Lung microvascular endothelial cell (primary cell): ENCODE data around the gene GCLM. TPM values are rescaled to one million over a fixed set of nuclear protein-coding genes. Genes with fewer than 3 reads are reported as not detected.
"Not testable (repeated sequence)": the region's sequence is repeated elsewhere in the genome, so short reads cannot be mapped to it uniquely, and the experiment has no call there.

Source experiments
- DNase-seq, 2 donors: peaks; one replicate each; pipeline versions ENCODE4 v3.0.0 to v3.0.0-alpha.2; 2010; ENCODE audit warnings: low read depth in 2 of 2
- total RNA-seq: library from RNA; depleted of rRNA; stranded (reverse); fragments of >200 nt; gene quantifications from 2 replicates; pipeline ENCODE4 v1.2.1, GENCODE V29; 2014

The GCLM gene
- total RNA-seq, 1 donor from 2014 or later: 7.5 TPM

DNA sequence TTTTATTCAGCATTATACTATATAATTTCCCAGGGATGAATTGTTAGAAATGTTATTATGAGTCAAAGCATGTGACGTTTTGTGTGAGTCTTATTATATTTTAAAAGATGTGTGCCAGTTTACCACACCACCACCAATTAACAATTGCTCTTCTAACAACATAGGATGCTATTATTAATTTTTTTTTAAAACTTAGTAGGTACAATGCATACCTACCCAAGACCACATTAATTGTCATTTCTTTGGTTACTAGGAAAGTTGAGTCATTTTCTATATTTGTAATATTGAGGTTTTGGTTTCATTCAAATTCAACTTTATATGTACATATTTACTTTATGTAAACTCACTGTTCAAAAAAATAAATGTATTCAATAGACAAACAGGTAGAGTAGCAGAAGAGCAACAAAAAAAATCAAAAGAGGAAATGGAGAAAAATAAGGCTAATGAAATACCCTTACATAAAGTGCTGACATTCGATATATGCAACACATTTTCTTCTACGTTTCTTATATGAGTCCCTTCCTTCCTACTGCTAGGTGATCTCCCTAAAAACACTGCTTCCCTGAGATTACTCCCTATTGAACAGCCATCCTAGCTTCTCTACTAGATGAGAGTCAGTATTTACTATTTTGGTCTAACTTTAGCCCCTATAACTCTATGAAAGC is 9.6 kb downstream of the GCLM start:
- no peak for DNase-seq

DNA sequence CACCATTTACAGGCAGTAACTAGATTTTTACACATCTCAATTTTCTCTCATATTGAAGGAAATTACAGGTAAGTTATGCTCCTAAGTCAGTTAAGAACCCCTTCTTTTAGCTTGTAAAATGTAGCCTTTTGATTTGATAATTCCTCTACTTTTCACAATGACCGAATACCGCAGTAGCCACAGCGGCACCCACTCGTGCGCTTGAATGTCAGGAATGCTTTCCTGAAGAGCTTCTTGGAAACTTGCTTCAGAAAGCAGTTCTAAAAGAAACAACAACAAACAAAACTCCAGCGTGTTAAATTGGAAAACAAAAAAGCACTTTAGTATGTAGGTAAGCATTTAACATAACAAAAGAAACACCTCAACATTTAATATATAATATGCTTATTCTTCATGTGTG is 20.3 kb downstream of the GCLM start:
- DNase-seq: no peak

DNA sequence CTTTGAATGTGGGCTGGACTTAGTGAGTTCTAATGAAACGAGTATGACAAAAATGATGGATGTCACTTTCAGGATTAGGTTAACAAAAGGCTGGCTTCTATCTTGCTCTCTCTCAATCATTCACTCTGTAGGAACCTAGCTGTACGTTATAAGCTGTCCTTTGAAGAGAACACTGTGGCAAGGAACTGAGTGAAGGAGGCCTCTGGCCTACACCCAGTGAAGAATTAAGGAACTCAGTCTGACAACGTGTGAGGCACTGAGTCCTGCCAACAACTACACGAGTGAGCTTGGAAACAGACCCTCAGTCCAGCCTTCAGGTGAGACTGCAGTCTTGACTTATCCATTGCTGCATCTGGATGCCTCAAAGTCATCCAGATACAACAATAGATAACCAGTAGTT is 27.0 kb downstream of the GCLM start:
- no peak for DNase-seq

DNA sequence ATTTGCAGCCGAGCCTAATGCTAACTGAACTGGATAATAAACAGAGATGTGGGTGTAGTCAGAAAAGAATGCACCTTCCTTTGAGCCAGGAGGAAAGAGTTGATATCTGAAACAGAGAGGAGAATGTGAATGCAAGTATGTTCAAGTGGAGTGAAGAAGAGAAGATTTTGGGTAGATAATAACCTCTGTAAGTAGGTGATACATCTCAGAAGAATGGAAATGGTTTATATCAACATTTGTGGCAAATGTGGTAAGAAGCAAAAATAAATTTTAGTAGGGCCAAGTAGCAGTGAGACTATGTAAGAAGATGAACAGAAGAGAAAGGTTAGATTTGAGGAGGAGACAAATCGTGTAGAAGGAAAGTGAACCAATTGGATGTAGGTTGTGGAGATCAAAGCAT is 28.5 kb downstream of the GCLM start:
- no peak for DNase-seq

DNA sequence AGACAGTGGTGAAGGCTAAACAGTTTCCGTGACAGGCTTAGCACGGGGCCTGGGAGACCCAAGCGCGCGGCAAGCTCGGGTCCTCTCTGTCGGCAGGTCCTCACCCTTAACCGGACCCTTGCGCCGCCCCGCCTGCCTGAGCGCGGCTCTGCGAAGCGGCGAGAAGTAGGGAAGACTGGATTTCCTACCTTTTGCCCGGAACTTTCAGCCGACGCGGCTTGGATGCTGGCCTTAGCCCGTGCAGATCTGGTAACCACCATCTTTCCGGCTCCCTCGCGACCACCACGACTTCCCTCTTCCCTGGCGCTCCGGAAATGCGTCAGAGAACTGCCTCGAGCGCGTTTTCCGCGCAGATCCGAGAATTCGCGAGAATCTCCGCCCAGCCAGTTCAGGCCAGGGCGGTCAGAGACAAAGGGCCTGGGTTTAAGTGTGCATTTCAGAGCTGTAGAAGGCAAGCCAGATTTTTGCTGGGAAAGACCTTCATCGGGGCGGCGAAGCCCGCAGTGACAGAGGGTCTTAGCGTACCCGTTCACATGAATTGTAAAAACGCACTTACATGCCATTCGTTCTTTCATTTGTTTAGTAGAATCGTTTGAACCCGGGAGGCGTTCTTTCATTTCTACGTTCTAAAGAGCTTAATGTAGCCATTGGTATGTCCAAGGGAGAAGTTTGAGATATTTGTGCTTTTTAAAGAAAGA is 30.2 kb downstream of the GCLM start, which contains the start of gene DNTTIP2:
TSS of gene DNTTIP2 (minus strand) at position 318 of the 698 bp plus-strand sequence. CDS start at position 260, 58 bp downstream.
- DNase-seq: peak; percentile 92 to 95

DNA sequence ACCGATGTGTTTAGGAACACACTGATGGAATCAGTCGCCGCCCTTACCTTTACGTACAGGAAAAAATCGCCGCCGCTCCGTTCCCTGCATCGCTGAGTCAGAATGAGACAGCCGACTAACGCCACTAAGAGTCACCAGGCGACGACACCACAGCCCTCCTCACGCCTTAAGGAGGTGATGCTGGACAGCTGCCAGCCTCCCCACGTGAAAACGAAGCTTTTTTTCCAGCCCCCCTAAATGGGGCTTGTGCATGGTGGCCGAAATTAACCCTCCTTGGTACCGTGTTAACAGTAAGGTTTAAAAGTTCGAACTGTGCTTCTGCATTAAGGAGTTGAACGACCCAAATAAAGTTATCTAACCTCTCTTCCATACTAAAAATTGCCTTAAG is 30.7 kb downstream of the GCLM start:
- peak; percentile 50 to 68 for DNase-seq

DNA sequence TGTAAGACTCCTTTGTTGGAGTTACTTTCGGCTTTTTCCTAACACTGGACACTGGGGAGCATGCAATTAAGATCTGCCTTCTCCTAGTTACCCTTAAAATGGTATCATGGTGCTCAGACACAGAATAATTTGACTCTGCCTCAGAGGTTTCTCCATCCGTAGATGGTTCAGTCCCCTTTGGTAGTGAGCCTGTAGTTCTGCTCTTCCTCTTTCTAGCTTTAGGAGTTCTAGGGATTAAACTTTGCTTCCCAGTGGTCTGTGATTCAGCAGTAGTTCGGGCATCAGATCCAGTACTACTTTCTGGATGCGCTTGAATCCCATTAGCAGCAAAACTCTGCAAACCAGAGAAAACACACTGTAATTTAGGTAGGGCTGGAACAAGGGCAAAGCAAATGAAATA is 31.7 kb downstream of the GCLM start:
- no peak for DNase-seq

DNA sequence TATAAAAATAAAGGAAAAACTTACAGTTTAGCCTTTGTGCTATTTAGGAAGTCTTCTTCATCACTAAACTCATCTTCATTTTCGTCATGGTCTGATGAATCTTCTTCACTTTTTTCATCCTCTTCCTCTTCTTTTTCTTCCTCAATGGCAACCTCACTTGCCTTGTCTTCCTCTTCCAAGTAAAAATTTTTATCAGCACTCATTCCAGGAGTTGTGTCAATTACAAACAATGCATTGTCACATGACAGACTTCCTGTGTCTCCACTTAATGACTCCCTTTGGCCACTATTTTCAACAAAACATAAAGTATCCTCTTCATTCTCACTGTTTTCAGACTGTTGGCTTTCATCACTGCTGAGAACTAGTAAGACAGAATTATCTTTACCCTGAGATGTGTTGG is 33.0 kb downstream of the GCLM start:
- DNase-seq: no peak

DNA sequence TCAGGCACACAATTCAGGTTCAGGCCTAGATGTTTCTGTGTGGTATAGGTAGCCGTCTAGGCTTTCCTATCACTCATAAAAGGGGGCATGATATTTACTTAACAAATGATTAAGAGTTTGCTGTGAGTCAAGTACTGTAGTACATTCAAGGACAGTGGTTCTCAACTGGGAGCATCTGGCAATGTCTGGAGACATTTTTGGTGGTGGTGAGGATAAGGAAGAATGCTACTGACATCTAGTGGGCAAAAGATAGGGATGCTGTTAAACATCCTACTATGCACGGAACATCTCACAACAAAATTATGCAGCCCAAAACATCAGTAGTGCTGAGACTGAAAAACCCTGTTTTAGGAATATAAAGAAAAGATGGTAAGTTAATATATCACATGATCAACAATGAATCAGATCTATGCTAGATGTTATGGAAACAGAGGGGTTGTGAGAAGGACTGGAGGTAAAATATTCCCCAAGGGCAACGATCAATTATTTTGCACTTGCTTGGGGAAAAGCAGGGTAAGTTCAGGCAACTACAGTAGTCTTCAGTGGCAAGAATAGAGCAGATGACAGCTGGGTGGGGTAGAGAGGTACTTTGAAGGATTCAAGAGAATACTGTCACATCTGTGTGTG is 35.1 kb downstream of the GCLM start:
- peak; percentile 43 to 57 for DNase-seq

DNA sequence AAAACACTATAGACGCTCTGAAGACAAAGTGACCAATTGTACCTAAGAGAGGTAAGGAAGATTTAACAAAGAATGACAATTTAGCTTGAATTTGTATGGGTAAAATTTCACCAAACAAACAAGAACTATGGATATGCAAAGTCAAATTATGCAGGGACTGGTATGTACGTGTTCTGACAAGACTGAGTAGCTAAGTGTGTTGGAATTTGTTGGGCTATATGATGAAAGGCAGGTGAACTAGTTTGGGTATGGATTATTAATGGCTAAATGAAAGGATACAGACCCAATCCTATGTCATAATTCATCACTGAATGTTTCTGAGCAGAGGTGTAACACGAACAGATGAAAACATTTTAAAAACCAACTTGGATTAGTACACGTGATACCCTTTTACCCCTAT is 37.9 kb downstream of the GCLM start:
- no peak for DNase-seq

DNA sequence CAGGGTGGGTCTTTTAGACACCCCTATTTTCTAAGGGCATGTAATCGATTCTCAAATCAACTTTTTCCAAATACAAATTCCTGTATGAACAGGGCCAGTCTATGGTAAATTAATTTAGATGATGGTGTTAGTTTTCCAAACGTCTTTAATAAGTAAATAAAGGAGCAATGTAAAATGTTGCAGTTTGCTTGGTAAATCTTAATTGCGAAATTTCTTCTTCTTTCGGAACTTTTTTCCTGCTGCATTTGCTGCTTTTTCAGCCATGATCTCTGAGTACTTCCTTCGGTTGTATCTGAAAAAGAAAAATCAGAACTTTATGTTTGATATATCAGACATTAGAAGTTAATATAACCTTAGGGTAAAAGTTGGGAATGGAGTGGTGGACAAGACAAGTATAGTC is 39.6 kb downstream of the GCLM start:
- no peak for DNase-seq

DNA sequence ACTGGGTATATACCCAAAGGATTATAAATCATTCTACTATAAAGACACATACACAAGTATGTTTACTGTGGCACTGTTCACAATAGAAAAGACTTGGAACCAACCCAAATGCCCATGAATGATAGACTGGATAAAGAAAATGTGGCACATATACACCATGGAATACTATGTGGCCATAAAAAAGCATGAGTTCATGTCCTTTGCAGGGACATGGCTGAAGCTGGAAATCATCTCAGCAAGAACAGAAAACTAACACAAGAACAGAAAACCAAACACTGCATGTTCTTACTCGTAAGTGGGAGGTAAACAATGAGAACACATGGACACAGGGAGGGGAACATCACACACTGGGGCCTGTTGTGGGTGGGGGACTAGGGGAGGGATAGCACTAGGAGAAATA is 40.7 kb downstream of the GCLM start:
- not testable (repeated sequence) for DNase-seq

DNA sequence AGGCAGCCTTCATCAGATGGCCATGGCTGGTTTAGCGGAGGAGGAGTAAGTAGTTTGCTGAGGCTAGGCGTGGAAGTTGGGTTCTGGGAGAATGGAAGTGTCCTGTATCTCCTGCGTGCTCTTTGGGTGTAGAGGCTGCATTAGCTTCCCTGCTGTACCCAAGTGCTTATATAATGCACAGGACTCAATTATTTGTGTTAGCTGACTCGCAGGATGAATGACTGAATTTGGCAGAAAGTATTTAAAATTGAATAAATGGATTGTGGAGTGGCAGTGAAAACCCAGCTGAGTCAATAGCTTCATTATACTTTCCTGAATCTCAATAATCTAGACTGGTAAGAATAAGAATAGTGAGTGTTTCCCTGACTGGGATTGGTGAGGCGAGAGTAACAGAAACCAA is 44.0 kb downstream of the GCLM start:
- no peak for DNase-seq

DNA sequence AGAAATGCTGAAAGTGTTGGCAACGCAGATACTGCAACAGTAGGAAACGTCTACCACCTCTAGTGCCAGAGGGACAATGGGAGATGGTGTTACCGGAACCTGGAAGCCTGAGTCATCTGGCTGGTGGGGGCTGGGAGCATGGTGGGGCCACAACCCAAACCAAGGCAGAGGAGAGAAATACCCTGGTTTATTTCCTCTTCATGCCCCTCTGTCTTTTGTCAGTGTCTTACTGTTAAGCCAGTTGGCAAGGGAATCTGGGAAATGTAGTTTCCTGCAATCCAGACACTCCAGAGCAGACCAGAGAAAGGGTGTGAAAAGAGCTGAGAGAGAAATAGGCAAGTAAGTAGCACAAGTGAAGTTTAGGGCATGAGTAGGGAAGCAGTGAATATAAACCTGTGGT is 45.1 kb downstream of the GCLM start:
- peak; percentile 33 to 74 for DNase-seq

DNA sequence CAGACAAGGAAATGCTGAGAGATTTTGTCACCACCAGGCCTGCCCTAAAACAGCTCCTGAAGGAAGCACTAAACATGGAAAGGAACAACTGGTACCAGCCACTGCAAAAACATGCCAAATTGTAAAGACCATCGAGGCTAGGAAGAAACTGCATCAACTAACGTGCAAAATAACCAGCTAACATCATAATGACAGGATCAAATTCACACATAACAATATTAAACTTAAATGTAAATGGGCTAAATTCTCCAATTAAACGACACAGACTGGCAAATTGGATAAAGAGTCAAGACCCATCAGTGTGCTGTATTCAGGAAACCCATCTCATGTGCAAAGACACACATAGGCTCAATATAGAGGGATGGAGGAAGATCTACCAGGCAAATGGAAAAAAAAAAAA is 51.6 kb downstream of the GCLM start:
- not testable (repeated sequence) for DNase-seq

DNA sequence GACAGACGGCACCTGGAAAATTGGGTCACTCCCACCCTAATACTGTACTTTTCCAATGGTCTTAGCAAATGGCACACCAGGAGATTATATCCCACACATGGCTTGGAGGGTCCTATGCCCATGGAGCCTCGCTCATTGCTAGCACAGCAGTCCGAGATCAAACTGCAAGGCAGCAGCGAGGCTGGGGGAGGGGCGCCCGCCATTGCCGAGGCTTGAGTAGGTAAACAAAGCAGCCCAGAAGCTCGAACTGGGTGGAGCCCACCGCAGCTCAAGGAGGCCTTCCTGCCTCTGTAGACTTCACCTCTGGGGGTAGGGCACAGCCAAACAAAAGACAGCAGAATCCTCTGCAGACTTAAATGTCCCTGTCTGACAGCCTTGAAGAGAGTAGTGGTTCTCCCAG is 53.2 kb downstream of the GCLM start:
- not testable (repeated sequence) for DNase-seq

DNA sequence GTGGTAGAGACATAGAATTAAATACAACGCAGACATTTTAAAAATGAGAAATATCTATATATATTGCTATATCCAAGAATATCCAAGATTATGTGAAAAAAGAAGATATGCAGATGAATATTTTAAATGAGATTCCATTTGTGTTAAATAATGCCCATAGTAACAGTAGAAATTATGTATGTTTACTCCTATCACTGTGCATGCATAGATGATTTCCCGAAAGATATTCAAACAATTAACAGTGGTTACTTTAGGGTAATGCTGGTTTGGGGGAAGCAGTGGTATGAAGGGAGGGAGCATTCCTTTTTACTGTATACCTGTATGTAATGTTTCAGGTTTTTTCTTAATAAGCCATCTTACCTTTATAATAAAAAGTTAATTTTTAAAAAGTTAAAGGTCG is 55.3 kb downstream of the GCLM start:
- no peak for DNase-seq

DNA sequence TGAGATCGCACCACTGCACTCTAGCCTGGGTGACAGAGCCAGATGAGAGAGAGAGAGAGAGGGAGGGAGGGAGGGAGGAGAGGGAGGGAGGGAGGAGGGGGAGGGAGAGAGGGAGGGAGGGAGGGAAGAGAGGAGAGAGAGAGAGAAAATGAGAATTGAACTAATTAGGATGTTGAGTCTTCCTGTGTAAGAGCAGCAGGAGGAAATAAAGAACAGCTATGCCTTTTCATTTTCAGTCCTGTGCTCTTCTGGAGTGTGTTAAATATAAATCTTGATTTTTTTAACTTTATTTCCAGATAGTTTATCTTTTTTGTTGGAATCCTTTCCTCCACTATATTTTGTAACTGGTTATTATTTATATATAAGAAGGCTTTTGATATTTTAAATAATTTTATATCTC is 57.4 kb downstream of the GCLM start:
- DNase-seq: no peak

DNA sequence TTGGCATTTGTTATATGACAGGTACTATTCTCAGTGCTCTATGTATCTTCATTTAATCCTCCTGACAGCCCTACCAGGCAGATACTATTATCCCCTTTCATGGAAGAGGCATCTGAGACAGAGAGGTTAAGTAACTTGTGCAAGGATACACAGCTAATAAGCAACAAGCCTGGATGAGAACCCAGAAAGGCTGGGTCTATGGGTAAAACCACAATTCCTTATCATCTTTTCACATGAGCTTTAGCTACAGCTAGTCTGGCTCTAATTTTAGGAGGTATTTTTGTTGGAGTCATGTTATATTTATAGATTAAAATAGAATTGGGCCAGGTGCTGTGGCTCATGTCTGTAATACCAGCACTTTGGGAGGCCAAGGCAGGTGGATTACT is 57.9 kb downstream of the GCLM start:
- DNase-seq: no peak

DNA sequence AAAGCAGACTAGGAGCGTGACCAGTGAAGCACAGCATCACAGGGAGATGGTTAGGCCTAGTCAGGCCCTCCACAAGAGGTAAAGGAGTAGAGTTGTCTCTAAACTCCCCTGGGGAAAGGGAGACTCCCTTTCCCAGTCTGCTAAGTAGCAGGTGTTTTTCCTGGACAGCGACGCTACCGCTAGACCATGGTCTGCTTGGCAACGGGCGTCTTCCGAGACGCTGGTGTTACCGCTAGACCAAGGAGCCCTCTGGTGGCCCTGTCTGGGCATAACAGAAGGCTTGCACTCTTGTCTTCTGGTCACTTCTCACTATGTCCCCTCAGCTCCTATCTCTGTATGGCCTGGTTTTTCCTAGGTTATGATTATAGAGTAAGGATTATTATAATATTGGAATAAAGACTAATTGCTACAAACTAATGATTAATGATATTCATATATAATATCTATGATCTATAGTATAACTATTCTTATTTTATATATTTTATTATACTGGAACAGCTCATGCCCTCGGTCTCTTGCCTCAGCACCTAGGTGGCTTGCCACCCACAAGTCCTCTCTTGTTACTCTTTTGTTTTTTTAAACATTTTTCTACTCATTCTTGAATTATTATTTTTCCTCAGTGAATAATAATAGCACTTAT is 58.4 kb downstream of the GCLM start:
- DNase-seq: peak; percentile 45 to 71

DNA sequence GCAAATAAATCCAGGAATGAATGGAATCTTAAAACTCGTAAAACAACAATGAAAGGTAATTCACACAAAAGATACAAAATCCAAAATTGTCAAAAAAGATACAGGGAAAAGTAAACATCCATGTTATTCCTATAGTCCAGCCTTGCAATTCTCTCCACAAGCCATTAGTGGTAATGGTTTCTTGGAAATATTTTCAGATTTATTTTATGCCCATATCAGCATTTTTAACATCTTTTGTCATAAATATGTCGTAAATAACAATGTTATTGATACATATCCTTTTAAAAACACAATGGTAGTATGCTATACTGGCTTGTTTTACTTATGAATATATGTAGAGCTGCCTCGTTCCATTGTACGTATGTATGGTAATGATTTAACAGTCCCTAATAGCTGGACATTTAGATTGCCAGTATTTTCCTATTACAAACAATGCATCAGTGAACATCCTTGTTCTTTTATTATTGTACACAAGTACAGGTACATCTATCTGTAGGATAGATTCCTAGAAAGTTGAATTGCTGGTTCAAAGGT is 60.8 kb downstream of the GCLM start:
- no peak for DNase-seq

DNA sequence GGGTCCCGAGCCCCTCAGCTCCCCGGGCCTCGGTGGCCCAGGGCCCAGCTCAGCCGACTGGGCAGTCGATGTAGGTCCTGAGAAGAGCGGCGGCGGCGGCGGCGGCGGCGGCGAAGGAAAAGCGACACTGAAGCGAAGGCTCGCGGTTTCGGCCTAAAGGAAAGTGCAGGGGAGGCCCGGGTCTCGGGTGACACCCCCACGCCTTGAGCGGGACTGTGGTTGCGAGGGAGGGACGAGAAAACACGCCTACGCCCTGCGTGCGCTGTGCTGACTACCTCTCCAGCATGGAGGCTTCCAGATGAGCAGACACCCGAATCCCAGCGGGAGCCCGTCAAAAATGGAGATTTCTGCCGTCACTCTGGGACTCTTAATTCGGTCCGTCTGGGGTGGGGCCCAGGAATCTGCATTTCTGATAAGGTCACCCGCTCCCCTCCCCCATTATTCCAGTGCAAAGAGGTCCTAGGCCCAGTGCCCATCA is 61.4 kb downstream of the GCLM start:
- DNase-seq: peak; percentile 60 to 67
